HEK293 (cell line): ENCODE data around the gene KANSL2.

Experiments
- CTCF ChIA-PET: fragments of 350-600 bp; formaldehyde crosslinking; extraction: SDS; loops from one replicate; lab custom pipeline; 2021; ENCODE audit warnings: antibody characterized with exemption; lab: Yijun Ruan, JAX
- POLR2A ChIA-PET: fragments of 300-600 bp; formaldehyde crosslinking; extraction: SDS; loops from one replicate; lab custom pipeline; 2020; ENCODE audit warnings: antibody characterized with exemption, inconsistent platforms; lab: Yijun Ruan, JAX
- H3K27ac ChIP-seq: fragments of 200-500 bp; sonication (Bioruptor generic); 2 replicates; pipeline ENCODE4 v1.5.1; 2014; ENCODE audit warnings: low read depth, low read length, control low read depth, inconsistent platforms; ENCODE audit errors: extremely low read depth
- H3K36me3 ChIP-seq, 2 experiments: fragments of 200-500 bp in 1 of 2; sonication (Bioruptor generic) in 1 of 2; 1 replicate in 1 of 2; 2 replicates in 1 of 2; pipeline ENCODE4 v1.5.1; 2014 to 2017; ENCODE audit warnings: inconsistent platforms in 2 of 2, low read length in 2 of 2; ENCODE audit not compliant: control insufficient read depth in 2 of 2, insufficient read depth in 1 of 2
- H3K4me1 ChIP-seq: fragments of 200-500 bp; sonication (Bioruptor generic); 2 replicates; pipeline ENCODE4 v1.5.1; 2014; ENCODE audit warnings: mild to moderate bottlenecking, low read length, inconsistent platforms; ENCODE audit not compliant: control insufficient read depth, insufficient read depth
- H3K4me3 ChIP-seq: 2 replicates; pipeline ENCODE4 v1.5.1; 2011; ENCODE audit warnings: low read depth, mild to moderate bottlenecking, control low read depth, low read length, moderate library complexity
- H3K9me3 ChIP-seq: fragments of 200-500 bp; sonication (Bioruptor generic); 2 replicates; pipeline ENCODE4 v1.5.1; 2014; ENCODE audit warnings: low read depth, low read length, inconsistent platforms; ENCODE audit not compliant: control insufficient read depth, insufficient read depth
- BCL6B ChIP-seq: fragments of 450-650 bp; formaldehyde crosslinking; IDR thresholded peaks from 2 replicates; pipeline ENCODE4 v1.5.1; 2017; ENCODE audit warnings: missing biosample characterization, missing genetic modification characterization
- FEZF1 ChIP-seq: fragments of 450-650 bp; formaldehyde crosslinking; IDR thresholded peaks from 2 replicates; pipeline ENCODE4 v1.5.1; 2016; ENCODE audit warnings: missing biosample characterization, missing genetic modification characterization
- GLI2 ChIP-seq: fragments of 450-650 bp; formaldehyde crosslinking; IDR thresholded peaks from 2 replicates; pipeline ENCODE4; 2017; ENCODE audit warnings: missing biosample characterization, missing genetic modification characterization, low read depth, borderline replicate concordance
- KLF7 ChIP-seq: fragments of 450-650 bp; formaldehyde crosslinking; IDR thresholded peaks from 2 replicates; pipeline ENCODE4 v1.5.1; 2016; ENCODE audit warnings: missing biosample characterization, missing genetic modification characterization, borderline replicate concordance
- OSR2 ChIP-seq: fragments of 450-650 bp; formaldehyde crosslinking; IDR thresholded peaks from 2 replicates; pipeline ENCODE4 v1.5.1; 2016; ENCODE audit warnings: missing biosample characterization, missing genetic modification characterization
- PRDM2 ChIP-seq: fragments of 450-650 bp; formaldehyde crosslinking; IDR thresholded peaks from 2 replicates; pipeline ENCODE4 v1.5.1; 2016; ENCODE audit warnings: missing biosample characterization, missing genetic modification characterization, borderline replicate concordance
- PRDM6 ChIP-seq: fragments of 450-650 bp; formaldehyde crosslinking; IDR thresholded peaks from 2 replicates; pipeline ENCODE4 v1.5.1; 2017; ENCODE audit warnings: missing biosample characterization, missing genetic modification characterization
- SALL2 ChIP-seq: fragments of 450-650 bp; formaldehyde crosslinking; IDR thresholded peaks from 2 replicates; pipeline ENCODE4 v1.5.0; 2017; ENCODE audit warnings: missing biosample characterization, mild to moderate bottlenecking, missing genetic modification characterization, borderline replicate concordance
- SETDB1 ChIP-seq: IDR thresholded peaks from one replicate; pipeline ENCODE4 v1.6.1; 2017; ENCODE audit warnings: mild to moderate bottlenecking, low read length, moderate library complexity, mixed read lengths; ENCODE audit not compliant: insufficient read length
- SP7 ChIP-seq: fragments of 450-650 bp; formaldehyde crosslinking; IDR thresholded peaks from 2 replicates; pipeline ENCODE4 v1.5.1; 2016; ENCODE audit warnings: missing biosample characterization, missing genetic modification characterization
- ZBTB26 ChIP-seq: fragments of 450-650 bp; formaldehyde crosslinking; optimal IDR thresholded peaks from 2 replicates; pipeline ENCODE3; 2016; ENCODE audit warnings: missing biosample characterization, mild to moderate bottlenecking, missing genetic modification characterization
- ZEB2 ChIP-seq: fragments of 450-650 bp; formaldehyde crosslinking; IDR thresholded peaks from 2 replicates; pipeline ENCODE4 v1.5.1; 2016; ENCODE audit warnings: missing biosample characterization, missing genetic modification characterization
- ZNF148 ChIP-seq: fragments of 450-650 bp; formaldehyde crosslinking; IDR thresholded peaks from 2 replicates; pipeline ENCODE4 v1.5.0; 2017; ENCODE audit warnings: missing biosample characterization, missing genetic modification characterization, borderline replicate concordance
- ZNF514 ChIP-seq: fragments of 450-650 bp; formaldehyde crosslinking; IDR thresholded peaks from 2 replicates; pipeline ENCODE4 v1.5.1; 2016; ENCODE audit warnings: missing biosample characterization, missing genetic modification characterization
- ZNF600 ChIP-seq: fragments of 450-650 bp; formaldehyde crosslinking; IDR thresholded peaks from 2 replicates; pipeline ENCODE4 v1.5.1; 2016; ENCODE audit warnings: missing biosample characterization, missing genetic modification characterization
- ZNF621 ChIP-seq: fragments of 450-650 bp; formaldehyde crosslinking; IDR thresholded peaks from 2 replicates; pipeline ENCODE4 v1.5.1; 2017; ENCODE audit warnings: missing biosample characterization, missing genetic modification characterization
- ZNF639 ChIP-seq: fragments of 450-650 bp; formaldehyde crosslinking; IDR thresholded peaks from 2 replicates; pipeline ENCODE4 v1.5.1; 2016; ENCODE audit warnings: missing biosample characterization, missing genetic modification characterization
- ZSCAN16 ChIP-seq: fragments of 450-650 bp; formaldehyde crosslinking; IDR thresholded peaks from 2 replicates; pipeline ENCODE4 v1.5.1; 2016; ENCODE audit warnings: missing biosample characterization, missing genetic modification characterization
- ZSCAN23 ChIP-seq: fragments of 450-650 bp; formaldehyde crosslinking; IDR thresholded peaks from 2 replicates; pipeline ENCODE4 v1.5.1; 2016; ENCODE audit warnings: missing biosample characterization, missing genetic modification characterization
- TF ChIP-seq, protein P1 (sequence below): fragments of 450-650 bp; formaldehyde crosslinking; IDR thresholded peaks from 2 replicates; pipeline ENCODE4 v1.5.1; 2016; ENCODE audit warnings: missing biosample characterization, missing genetic modification characterization

Gene KANSL2

GRCh38 chr12:48716493-48717251 lies 34.6 kb upstream of the KANSL2 start, which contains the start of gene CCNT1:
Gene CCNT1 (minus strand): TSS chr12:48716707. CDS start chr12:48716675, 32 bp downstream.
- H3K27ac ChIP-seq: peak within 1 kb of the TSS; percentile 85
- peaks cover 25 to 33% of the 10 kb centered on the region in 2 experiments for H3K36me3 ChIP-seq
- ChIA-PET POLR2A (interaction anchor here (0.6 to 1.8 kb wide), 2 partner anchors 24 to 73 kb away, joined by 3 to 6 read pairs; partner anchors contain the start of gene ADCY6), CTCF (interaction anchor here (0.7 to 1.2 kb wide), 3 partner anchors 37 to 96 kb away, joined by 4 to 5 read pairs (median 4); no protein-coding TSS in a partner anchor)
- H3K4me3 ChIP-seq: peak within 1 kb of the TSS; percentile 58
- no peaks in the 10 kb centered on the region for H3K9me3 ChIP-seq
- H3K4me1 ChIP-seq: 0 out of 2 replicates have a peak, but pooled peaks cover 2% of the 10 kb centered on the region
- TF ChIP-seq ZEB2: peak; percentile 91
- TF ChIP-seq OSR2 (tag by site-specific recombination): peak; percentile 37; the same call in 1 of the 2 replicates
- TF ChIP-seq ZNF600 (tag by site-specific recombination): 0 out of 2 replicates have a peak, but pooled peaks have one; percentile 38
- TF ChIP-seq KLF7: peak; percentile 95
- TF ChIP-seq BCL6B (tag by site-specific recombination): no peak
- no peak for TF ChIP-seq GLI2 (tag by site-specific recombination)
- no peak for TF ChIP-seq ZNF514 (tag by site-specific recombination)
- no peak for TF ChIP-seq SALL2 (tag by site-specific recombination)
- peak; percentile 82; the same call in 1 of the 2 replicates for TF ChIP-seq ZSCAN23
- no peak; the same call in 1 of the 2 replicates for TF ChIP-seq FEZF1 (tag by site-specific recombination)
- TF ChIP-seq, protein P1, sequence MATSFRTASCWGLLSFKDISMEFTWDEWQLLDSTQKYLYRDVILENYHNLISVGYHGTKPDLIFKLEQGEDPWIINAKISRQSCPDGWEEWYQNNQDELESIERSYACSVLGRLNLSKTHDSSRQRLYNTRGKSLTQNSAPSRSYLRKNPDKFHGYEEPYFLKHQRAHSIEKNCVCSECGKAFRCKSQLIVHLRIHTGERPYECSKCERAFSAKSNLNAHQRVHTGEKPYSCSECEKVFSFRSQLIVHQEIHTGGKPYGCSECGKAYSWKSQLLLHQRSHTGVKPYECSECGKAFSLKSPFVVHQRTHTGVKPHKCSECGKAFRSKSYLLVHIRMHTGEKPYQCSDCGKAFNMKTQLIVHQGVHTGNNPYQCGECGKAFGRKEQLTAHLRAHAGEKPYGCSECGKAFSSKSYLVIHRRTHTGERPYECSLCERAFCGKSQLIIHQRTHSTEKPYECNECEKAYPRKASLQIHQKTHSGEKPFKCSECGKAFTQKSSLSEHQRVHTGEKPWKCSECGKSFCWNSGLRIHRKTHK (tag by site-specific recombination): no peak
- TF ChIP-seq SP7 (tag by site-specific recombination): peak; percentile 82
- TF ChIP-seq PRDM6 (tag by site-specific recombination): no peak
- peak; percentile 48 for TF ChIP-seq SETDB1
- TF ChIP-seq PRDM2 (tag by site-specific recombination): no peak
- TF ChIP-seq ZNF148 (tag by site-specific recombination): no peak
- TF ChIP-seq ZNF639 (tag by site-specific recombination): peak; percentile 85
- TF ChIP-seq ZSCAN16 (tag by site-specific recombination): no peak
- TF ChIP-seq ZBTB26: peak; percentile 67
- no peak for TF ChIP-seq ZNF621 (tag by site-specific recombination)
